Chondrocyte (in vitro differentiated cells): Measurements from ENCODE around the gene MUL1. TPM values are rescaled to one million over a fixed set of nuclear protein-coding genes. Genes with fewer than 3 reads are reported as not detected.
A peak's percentile ranks its signal among the peaks of the same experiment; 100 is the strongest.

Experiments used
- DNase-seq: peaks from one replicate; pipeline ENCODE4 v3.0.0; 2021; ENCODE audit warnings: mixed read lengths, low spot score
- H3K27ac Mint-ChIP-seq: one replicate; pipeline ENCODE4 v1.8.0; 2021; ENCODE audit warnings: mild to moderate bottlenecking, moderate library complexity, mixed read lengths; ENCODE audit not compliant: unreplicated experiment
- H3K27me3 Mint-ChIP-seq: 2 replicates; pipeline ENCODE4 v1.8.0; 2021; ENCODE audit warnings: low read depth, mixed read lengths
- H3K36me3 Mint-ChIP-seq: 2 replicates; pipeline ENCODE4 v1.8.0; 2021; ENCODE audit warnings: low read depth, mixed read lengths
- H3K4me1 Mint-ChIP-seq: 2 replicates; pipeline ENCODE4 v1.8.0; 2021; ENCODE audit warnings: low read depth, mild to moderate bottlenecking, mixed read lengths
- H3K4me3 Mint-ChIP-seq: one replicate; pipeline ENCODE4 v1.8.0; 2021; ENCODE audit warnings: mild to moderate bottlenecking, moderate library complexity, mixed read lengths; ENCODE audit not compliant: unreplicated experiment
- H3K9me3 Mint-ChIP-seq: 2 replicates; pipeline ENCODE4 v1.8.0; 2021; ENCODE audit warnings: low read depth, mixed read lengths
- CTCF ChIP-seq: fragments of 200-600 bp; sonication (generic); IDR thresholded peaks from 2 replicates; pipeline ENCODE4 v1.5.0; 2021; ENCODE audit warnings: antibody characterized with exemption, mild to moderate bottlenecking, moderate library complexity
- total RNA-seq: library from RNA; stranded (reverse); gene quantifications from 3 replicates; pipeline ENCODE4 v1.2.1, GENCODE V29; 2021

MUL1 gene
- total RNA-seq, 1 donor from 2014 or later, result 38.2 TPM

- no peak for DNase-seq
- Mint-ChIP-seq H3K4me1 (peaks cover 26% of the 10 kb centered on the region), H3K4me3 (peak overlapping the region; percentile 78), H3K27ac (peak overlapping the region; percentile 92), H3K27me3 (peaks cover 11% of the 10 kb centered on the region), H3K36me3 (no peaks in the 10 kb centered on the region), H3K9me3 (no peaks in the 10 kb centered on the region)
- TF ChIP-seq CTCF, result no peak
Measured at GRCh38 chr1:20508411-20508771, 440 bp upstream of the MUL1 start.

- no peaks in the 10 kb centered on the region for H3K36me3 Mint-ChIP-seq
- H3K27me3 Mint-ChIP-seq, result peaks cover 4% of the 10 kb centered on the region
- peaks cover 26% of the 10 kb centered on the region for H3K4me1 Mint-ChIP-seq
- no peaks in the 10 kb centered on the region for H3K9me3 Mint-ChIP-seq
- H3K27ac Mint-ChIP-seq, result peak overlapping the region; percentile 92
- peak overlapping the region; percentile 78 for H3K4me3 Mint-ChIP-seq
- no peak for TF ChIP-seq CTCF
- no peak for DNase-seq
Measured at GRCh38 chr1:20507248-20507563, 745 bp downstream of the MUL1 start.

GRCh38 chr1:20505488-20505887 is 2.5 kb downstream of the MUL1 start:
- no peaks in the 10 kb centered on the region for H3K9me3 Mint-ChIP-seq
- H3K4me1 Mint-ChIP-seq, result peaks cover 26% of the 10 kb centered on the region
- H3K4me3 Mint-ChIP-seq, result peak overlapping the region; percentile 42
- no peak for TF ChIP-seq CTCF
- DNase-seq, result no peak
- no peak overlapping the region for H3K27ac Mint-ChIP-seq
- H3K27me3 Mint-ChIP-seq, result no peaks in the 10 kb centered on the region
- H3K36me3 Mint-ChIP-seq, result peaks cover 3% of the 10 kb centered on the region

- no peaks in the 10 kb centered on the region for H3K27me3 Mint-ChIP-seq
- H3K4me1 Mint-ChIP-seq, result peaks cover 6% of the 10 kb centered on the region
- DNase-seq, result no peak
- no peak overlapping the region for H3K4me3 Mint-ChIP-seq
- TF ChIP-seq CTCF, result no peak
- peaks cover 11% of the 10 kb centered on the region for H3K36me3 Mint-ChIP-seq
- H3K9me3 Mint-ChIP-seq, result no peaks in the 10 kb centered on the region
- H3K27ac Mint-ChIP-seq, result no peak overlapping the region
Measured at GRCh38 chr1:20500716-20501115, 7.2 kb downstream of the MUL1 start.

GRCh38 chr1:20499718-20500117 is 8.2 kb downstream of the MUL1 start:
- DNase-seq, result no peak
- Mint-ChIP-seq H3K9me3 (no peaks in the 10 kb centered on the region), H3K27me3 (no peaks in the 10 kb centered on the region), H3K4me1 (peaks cover 4% of the 10 kb centered on the region), H3K27ac (no peak overlapping the region), H3K4me3 (no peak overlapping the region), H3K36me3 (peaks cover 11% of the 10 kb centered on the region)
- no peak for TF ChIP-seq CTCF
